HL-60 (cell line): ENCODE data around the gene LRRC4C.

ENCODE experiments used
- DNase-seq, 2 experiments: peaks; one replicate each; pipeline ENCODE4 v3.0.0-alpha.2; 2010 to 2020; ENCODE audit warnings: low read depth in 1 of 2, low spot score in 1 of 2
- H3K27ac ChIP-seq: fragments of 250-450 bp; sonication (Bioruptor Pico); replicated peaks from 2 replicates; pipeline ENCODE4 v1.5.1; 2020; ENCODE audit warnings: mild to moderate bottlenecking, moderate library complexity
- H3K27me3 ChIP-seq: fragments of 250-450 bp; sonication (Bioruptor Pico); 2 replicates; pipeline ENCODE4 v1.5.1; 2021; ENCODE audit warnings: mild to moderate bottlenecking, moderate library complexity; ENCODE audit not compliant: insufficient read depth, poor library complexity, severe bottlenecking
- H3K4me3 ChIP-seq: replicated peaks from 2 replicates; pipeline ENCODE4 v1.5.1; 2011; ENCODE audit warnings: mild to moderate bottlenecking, control low read depth, low read length; ENCODE audit not compliant: insufficient read depth
- CTCF ChIP-seq: IDR thresholded peaks from one replicate; pipeline ENCODE4 v1.5.1; 2011; ENCODE audit warnings: low read length, control low read depth, inconsistent platforms; ENCODE audit not compliant: insufficient read depth
- GABPA ChIP-seq: IDR thresholded peaks from 2 replicates; pipeline ENCODE4 v1.6.1; 2012; ENCODE audit warnings: low read depth
- POLR2AphosphoS5 ChIP-seq: IDR thresholded peaks from 2 replicates; pipeline ENCODE4 v1.6.1; 2012; ENCODE audit warnings: low read depth
- REST ChIP-seq: IDR thresholded peaks from 2 replicates; pipeline ENCODE4 v1.6.1; 2012; ENCODE audit warnings: low read depth; ENCODE audit not compliant: insufficient replicate concordance
- SPI1 ChIP-seq: IDR thresholded peaks from 2 replicates; pipeline ENCODE4 v1.6.1; 2012; ENCODE audit warnings: low read depth, mild to moderate bottlenecking, borderline replicate concordance

The LRRC4C gene

GRCh38 chr11:41045266-41045665 lies 414.2 kb downstream of the LRRC4C start:
- TF ChIP-seq SPI1 (no peak), CTCF (no peak)

GRCh38 chr11:41044747-41045146 lies 414.7 kb downstream of the LRRC4C start:
- Histone ChIP-seq H3K4me3 (no peak overlapping the region), H3K27ac (no peak overlapping the region), H3K27me3 (no peaks in the 10 kb centered on the region)
- DNase-seq = no peak
- TF ChIP-seq REST (no peak), CTCF (no peak), GABPA (no peak), SPI1 (no peak), POLR2AphosphoS5 (no peak)

More at GRCh38 chr11:41045266-41045665, 414.2 kb downstream of the LRRC4C start:
- no peaks in the 10 kb centered on the region for H3K27me3 ChIP-seq
- no peak overlapping the region for H3K4me3 ChIP-seq
- no peak for DNase-seq
- H3K27ac ChIP-seq = no peak overlapping the region

- H3K27me3 ChIP-seq = no peaks in the 10 kb centered on the region
- no peak for TF ChIP-seq CTCF
- DNase-seq = no peak
Observed at GRCh38 chr11:41042688-41043087, 416.8 kb downstream of the LRRC4C start.

GRCh38 chr11:41040474-41040873 lies 419.0 kb downstream of the LRRC4C start:
- Histone ChIP-seq H3K27me3 (no peaks in the 10 kb centered on the region), H3K27ac (no peak overlapping the region), H3K4me3 (no peak overlapping the region)
- no peak for DNase-seq
- TF ChIP-seq CTCF (no peak), REST (no peak), SPI1 (no peak), GABPA (no peak)

More at GRCh38 chr11:41042688-41043087, 416.8 kb downstream of the LRRC4C start:
- Histone ChIP-seq H3K27ac (no peak overlapping the region), H3K4me3 (no peak overlapping the region)
